ENCODE measurements around the gene AMFR. TPM values are rescaled to one million over a fixed set of nuclear protein-coding genes. Genes with fewer than 3 reads are reported as not detected.

Gene AMFR
- total and polyA plus RNA-seq, 2 of the 13 experiments (the other 11 are each of a cell fraction or from before 2014, with no cell fraction given), result 52.9 to 108 TPM

DNA sequence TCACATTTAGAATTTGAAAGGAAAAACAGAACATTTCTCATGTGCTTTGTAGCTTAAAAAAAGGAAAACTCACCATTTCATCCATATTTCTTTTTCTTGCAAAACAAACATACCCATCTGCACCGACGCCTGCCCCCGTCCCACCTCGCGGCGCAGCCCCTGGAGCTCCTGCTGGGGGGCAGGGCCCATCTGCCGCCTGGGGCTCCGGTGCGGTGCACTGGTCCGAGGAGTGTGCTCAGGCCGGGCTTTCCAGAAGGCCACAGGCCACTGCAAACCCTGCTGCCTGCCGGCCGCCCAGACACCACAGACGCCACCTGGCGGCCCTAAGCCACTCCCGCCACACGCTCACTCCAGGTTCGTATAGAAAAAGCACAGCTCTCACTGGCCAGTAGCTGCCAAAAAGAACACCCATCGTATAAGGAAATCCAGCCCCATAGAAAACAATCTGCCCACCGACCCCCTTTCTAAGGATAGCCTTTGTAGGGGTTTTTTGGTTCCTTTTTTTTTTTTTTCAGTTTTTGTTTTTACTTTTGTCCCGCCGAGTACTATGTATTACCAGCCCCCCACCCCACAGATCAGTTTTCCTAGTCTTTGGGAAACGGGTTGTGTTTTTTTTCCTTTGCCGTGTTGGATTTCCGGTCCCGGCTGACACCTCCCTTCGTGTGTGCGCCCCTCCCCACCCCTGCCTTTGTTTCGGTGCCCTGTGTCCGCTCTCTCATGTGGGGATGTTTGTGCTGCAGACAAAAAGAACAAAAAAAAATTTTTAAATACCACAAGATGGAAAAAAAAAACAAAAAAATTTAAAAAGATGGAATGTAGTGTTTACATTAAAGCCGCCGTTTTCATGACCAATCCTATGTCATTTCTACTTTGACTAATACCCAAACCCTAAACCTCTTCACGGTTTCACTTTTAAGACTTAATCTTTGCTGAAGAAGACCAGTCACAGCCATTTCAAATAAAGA is 68.8 kb downstream of the AMFR start (continued):
- TF ChIP-seq, protein P1, sequence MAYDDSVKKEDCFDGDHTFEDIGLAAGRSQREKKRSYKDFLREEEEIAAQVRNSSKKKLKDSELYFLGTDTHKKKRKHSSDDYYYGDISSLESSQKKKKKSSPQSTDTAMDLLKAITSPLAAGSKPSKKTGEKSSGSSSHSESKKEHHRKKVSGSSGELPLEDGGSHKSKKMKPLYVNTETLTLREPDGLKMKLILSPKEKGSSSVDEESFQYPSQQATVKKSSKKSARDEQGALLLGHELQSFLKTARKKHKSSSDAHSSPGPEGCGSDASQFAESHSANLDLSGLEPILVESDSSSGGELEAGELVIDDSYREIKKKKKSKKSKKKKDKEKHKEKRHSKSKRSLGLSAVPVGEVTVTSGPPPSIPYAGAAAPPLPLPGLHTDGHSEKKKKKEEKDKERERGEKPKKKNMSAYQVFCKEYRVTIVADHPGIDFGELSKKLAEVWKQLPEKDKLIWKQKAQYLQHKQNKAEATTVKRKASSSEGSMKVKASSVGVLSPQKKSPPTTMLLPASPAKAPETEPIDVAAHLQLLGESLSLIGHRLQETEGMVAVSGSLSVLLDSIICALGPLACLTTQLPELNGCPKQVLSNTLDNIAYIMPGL (CRISPR knock-in tag; IDR thresholded peaks at IDR 0.05; ENCODE audit: borderline replicate concordance in 1 of 2, low read depth in 1 of 2), result peak; percentile 99
- TF ChIP-seq CREM (IDR thresholded peaks at IDR 0.05) (no peak), CREM (CRISPR knock-in tag; IDR thresholded peaks at IDR 0.05) (no peak), ZMYM3 (CRISPR knock-in tag; IDR thresholded peaks at IDR 0.05) (peak; percentile 62; the same call in 1 of the 2 replicates), PTBP1 (IDR thresholded peaks at IDR 0.05; ENCODE audit: low read depth, low read length, poor library complexity, severe bottlenecking) (no peak), FOSL1 (CRISPR knock-in tag; IDR thresholded peaks at IDR 0.05; ENCODE audit: borderline replicate concordance) (no peak), HOXA5 (CRISPR knock-in tag; IDR thresholded peaks at IDR 0.05) (no peak; the same call in 1 of the 2 replicates), GZF1 (CRISPR knock-in tag; IDR thresholded peaks at IDR 0.05) (no peak), GPN1 (CRISPR knock-in tag; IDR thresholded peaks at IDR 0.05; ENCODE audit: borderline replicate concordance) (no peak), MBD4 (IDR thresholded peaks at IDR 0.05; ENCODE audit: borderline replicate concordance, low read length) (no peak), TEAD2 (CRISPR knock-in tag; IDR thresholded peaks at IDR 0.05) (no peak), HDAC1 (CRISPR knock-in tag; IDR thresholded peaks at IDR 0.05) (peak; percentile 57; the same call in 1 of the 2 replicates)
- TF ChIP-seq, protein P2, sequence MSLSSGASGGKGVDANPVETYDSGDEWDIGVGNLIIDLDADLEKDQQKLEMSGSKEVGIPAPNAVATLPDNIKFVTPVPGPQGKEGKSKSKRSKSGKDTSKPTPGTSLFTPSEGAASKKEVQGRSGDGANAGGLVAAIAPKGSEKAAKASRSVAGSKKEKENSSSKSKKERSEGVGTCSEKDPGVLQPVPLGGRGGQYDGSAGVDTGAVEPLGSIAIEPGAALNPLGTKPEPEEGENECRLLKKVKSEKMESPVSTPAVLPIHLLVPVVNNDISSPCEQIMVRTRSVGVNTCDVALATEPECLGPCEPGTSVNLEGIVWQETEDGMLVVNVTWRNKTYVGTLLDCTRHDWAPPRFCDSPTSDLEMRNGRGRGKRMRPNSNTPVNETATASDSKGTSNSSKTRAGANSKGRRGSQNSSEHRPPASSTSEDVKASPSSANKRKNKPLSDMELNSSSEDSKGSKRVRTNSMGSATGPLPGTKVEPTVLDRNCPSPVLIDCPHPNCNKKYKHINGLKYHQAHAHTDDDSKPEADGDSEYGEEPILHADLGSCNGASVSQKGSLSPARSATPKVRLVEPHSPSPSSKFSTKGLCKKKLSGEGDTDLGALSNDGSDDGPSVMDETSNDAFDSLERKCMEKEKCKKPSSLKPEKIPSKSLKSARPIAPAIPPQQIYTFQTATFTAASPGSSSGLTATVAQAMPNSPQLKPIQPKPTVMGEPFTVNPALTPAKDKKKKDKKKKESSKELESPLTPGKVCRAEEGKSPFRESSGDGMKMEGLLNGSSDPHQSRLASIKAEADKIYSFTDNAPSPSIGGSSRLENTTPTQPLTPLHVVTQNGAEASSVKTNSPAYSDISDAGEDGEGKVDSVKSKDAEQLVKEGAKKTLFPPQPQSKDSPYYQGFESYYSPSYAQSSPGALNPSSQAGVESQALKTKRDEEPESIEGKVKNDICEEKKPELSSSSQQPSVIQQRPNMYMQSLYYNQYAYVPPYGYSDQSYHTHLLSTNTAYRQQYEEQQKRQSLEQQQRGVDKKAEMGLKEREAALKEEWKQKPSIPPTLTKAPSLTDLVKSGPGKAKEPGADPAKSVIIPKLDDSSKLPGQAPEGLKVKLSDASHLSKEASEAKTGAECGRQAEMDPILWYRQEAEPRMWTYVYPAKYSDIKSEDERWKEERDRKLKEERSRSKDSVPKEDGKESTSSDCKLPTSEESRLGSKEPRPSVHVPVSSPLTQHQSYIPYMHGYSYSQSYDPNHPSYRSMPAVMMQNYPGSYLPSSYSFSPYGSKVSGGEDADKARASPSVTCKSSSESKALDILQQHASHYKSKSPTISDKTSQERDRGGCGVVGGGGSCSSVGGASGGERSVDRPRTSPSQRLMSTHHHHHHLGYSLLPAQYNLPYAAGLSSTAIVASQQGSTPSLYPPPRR (CRISPR knock-in tag; IDR thresholded peaks at IDR 0.05; ENCODE audit: borderline replicate concordance), result peak; percentile 42
- TF ChIP-seq, protein P3, sequence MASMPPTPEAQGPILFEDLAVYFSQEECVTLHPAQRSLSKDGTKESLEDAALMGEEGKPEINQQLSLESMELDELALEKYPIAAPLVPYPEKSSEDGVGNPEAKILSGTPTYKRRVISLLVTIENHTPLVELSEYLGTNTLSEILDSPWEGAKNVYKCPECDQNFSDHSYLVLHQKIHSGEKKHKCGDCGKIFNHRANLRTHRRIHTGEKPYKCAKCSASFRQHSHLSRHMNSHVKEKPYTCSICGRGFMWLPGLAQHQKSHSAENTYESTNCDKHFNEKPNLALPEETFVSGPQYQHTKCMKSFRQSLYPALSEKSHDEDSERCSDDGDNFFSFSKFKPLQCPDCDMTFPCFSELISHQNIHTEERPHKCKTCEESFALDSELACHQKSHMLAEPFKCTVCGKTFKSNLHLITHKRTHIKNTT (CRISPR knock-in tag; IDR thresholded peaks at IDR 0.05), result no peak
- TF ChIP-seq, protein P4, sequence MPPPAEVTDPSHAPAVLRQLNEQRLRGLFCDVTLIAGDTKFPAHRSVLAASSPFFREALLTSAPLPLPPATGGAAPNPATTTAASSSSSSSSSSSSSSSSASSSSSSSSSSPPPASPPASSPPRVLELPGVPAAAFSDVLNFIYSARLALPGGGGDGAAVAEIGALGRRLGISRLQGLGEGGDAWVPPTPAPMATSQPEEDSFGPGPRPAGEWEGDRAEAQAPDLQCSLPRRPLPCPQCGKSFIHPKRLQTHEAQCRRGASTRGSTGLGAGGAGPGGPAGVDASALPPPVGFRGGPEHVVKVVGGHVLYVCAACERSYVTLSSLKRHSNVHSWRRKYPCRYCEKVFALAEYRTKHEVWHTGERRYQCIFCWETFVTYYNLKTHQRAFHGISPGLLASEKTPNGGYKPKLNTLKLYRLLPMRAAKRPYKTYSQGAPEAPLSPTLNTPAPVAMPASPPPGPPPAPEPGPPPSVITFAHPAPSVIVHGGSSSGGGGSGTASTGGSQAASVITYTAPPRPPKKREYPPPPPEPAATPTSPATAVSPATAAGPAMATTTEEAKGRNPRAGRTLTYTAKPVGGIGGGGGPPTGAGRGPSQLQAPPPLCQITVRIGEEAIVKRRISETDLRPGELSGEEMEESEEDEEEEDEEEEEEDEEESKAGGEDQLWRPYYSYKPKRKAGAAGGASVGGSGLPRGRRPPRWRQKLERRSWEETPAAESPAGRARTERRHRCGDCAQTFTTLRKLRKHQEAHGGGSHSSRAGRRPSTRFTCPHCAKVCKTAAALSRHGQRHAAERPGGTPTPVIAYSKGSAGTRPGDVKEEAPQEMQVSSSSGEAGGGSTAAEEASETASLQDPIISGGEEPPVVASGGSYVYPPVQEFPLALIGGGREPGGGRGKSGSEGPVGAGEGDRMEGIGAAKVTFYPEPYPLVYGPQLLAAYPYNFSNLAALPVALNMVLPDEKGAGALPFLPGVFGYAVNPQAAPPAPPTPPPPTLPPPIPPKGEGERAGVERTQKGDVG (CRISPR knock-in tag; IDR thresholded peaks at IDR 0.05; ENCODE audit: borderline replicate concordance), result peak; percentile 86
